DND-41 (cell line): Measurements from ENCODE around the gene COL8A1.

Source experiments
- ATAC-seq: fragments of 200-7000 bp; cut with Tn5 transposase; 3 replicates; pipeline ENCODE4 v1.9.1; 2021; ENCODE audit warnings: low read depth; ENCODE audit not compliant: insufficient read depth
- DNase-seq: peaks from one replicate; pipeline ENCODE4 v3.0.0-alpha.2; 2020
- H2AFZ ChIP-seq: 2 replicates; pipeline ENCODE4 v1.6.0; 2012; ENCODE audit warnings: low read depth, low read length
- H3K27ac ChIP-seq: 2 replicates; pipeline ENCODE4 v1.5.1; 2012; ENCODE audit warnings: low read length, inconsistent platforms
- H3K27me3 ChIP-seq: fragments of 200-600 bp; sonication (generic); 2 replicates; pipeline ENCODE4 v1.6.0; 2012; ENCODE audit warnings: low read length, mild to moderate bottlenecking, inconsistent platforms; ENCODE audit not compliant: insufficient read depth, poor library complexity
- H3K36me3 ChIP-seq: 2 replicates; pipeline ENCODE4 v1.5.1; 2012; ENCODE audit warnings: low read length, inconsistent platforms; ENCODE audit not compliant: insufficient read depth
- H3K4me1 ChIP-seq: 2 replicates; pipeline ENCODE4 v1.5.1; 2012; ENCODE audit warnings: mild to moderate bottlenecking, low read length; ENCODE audit not compliant: insufficient read depth
- H3K4me2 ChIP-seq: 2 replicates; pipeline ENCODE4 v1.6.0; 2012; ENCODE audit warnings: mild to moderate bottlenecking, moderate library complexity, low read length, inconsistent platforms; ENCODE audit not compliant: insufficient read depth
- H3K4me3 ChIP-seq, 2 experiments: fragments of 200-600 bp in 1 of 2; shearing (Covaris generic) in 1 of 2; 2 replicates each; pipeline ENCODE4 v1.5.1; 2012 to 2016; ENCODE audit warnings: inconsistent platforms in 2 of 2, low read length in 2 of 2, mild to moderate bottlenecking in 2 of 2, low read depth in 1 of 2, moderate library complexity in 1 of 2
- H3K79me2 ChIP-seq: 2 replicates; pipeline ENCODE4 v1.6.0; 2012; ENCODE audit warnings: low read length, inconsistent platforms; ENCODE audit not compliant: insufficient read depth
- H3K9ac ChIP-seq: 2 replicates; pipeline ENCODE4 v1.6.0; 2012; ENCODE audit warnings: low read depth, mild to moderate bottlenecking, inconsistent platforms, low read length, moderate library complexity
- H3K9me3 ChIP-seq: 2 replicates; pipeline ENCODE4 v1.5.1; 2012; ENCODE audit warnings: low read length, moderate library complexity, mild to moderate bottlenecking, inconsistent platforms; ENCODE audit not compliant: insufficient read depth, severe bottlenecking
- H4K20me1 ChIP-seq: 2 replicates; pipeline ENCODE4 v1.6.0; 2012; ENCODE audit warnings: low read length; ENCODE audit not compliant: insufficient read depth
- CTCF ChIP-seq: IDR thresholded peaks from 2 replicates; pipeline ENCODE4 v1.5.1; 2012; ENCODE audit warnings: borderline replicate concordance, low read length, moderate library complexity, mild to moderate bottlenecking; ENCODE audit not compliant: poor library complexity, severe bottlenecking; ENCODE audit errors: extremely low read depth
- EZH2 ChIP-seq: IDR thresholded peaks from 3 replicates; pipeline ENCODE4 v1.6.1; 2012; ENCODE audit warnings: borderline replicate concordance, low read depth, mild to moderate bottlenecking, moderate library complexity, low read length, inconsistent platforms; ENCODE audit not compliant: severe bottlenecking

The COL8A1 gene

GRCh38 chr3:99817437-99818240 lies 179.2 kb downstream of the COL8A1 start, which contains the start of gene CMSS1:
CMSS1 (plus strand) TSS chr3:99817862.
- H3K9me3 ChIP-seq: no peaks in the 10 kb centered on the region
- peak within 1 kb of the TSS; percentile 77 for H3K4me2 ChIP-seq
- H3K27me3 ChIP-seq: no peaks in the 10 kb centered on the region
- peaks cover 23% of the 10 kb centered on the region for H3K4me1 ChIP-seq
- peak within 1 kb of the TSS; percentile 59 for H3K9ac ChIP-seq
- peak; percentile 86 for DNase-seq
- peak within 1 kb of the TSS; percentile 75 for H3K27ac ChIP-seq
- TF ChIP-seq EZH2 (no peak), CTCF (no peak)
- H2AFZ ChIP-seq: peak within 1 kb of the TSS; percentile 66
- ATAC-seq: peak; percentile 93
- H3K4me3 ChIP-seq: peak within 1 kb of the TSS; percentile 68 to 69
- H3K36me3 ChIP-seq: no peaks in the 10 kb centered on the region
- H3K79me2 ChIP-seq: peaks cover 22% of the 10 kb centered on the region
- no peaks in the 10 kb centered on the region for H4K20me1 ChIP-seq

- peak overlapping the region; percentile 77 for H3K4me2 ChIP-seq
- peak overlapping the region in 1 of 2 experiments; percentile 69; a peak in 3 of 4 replicates for H3K4me3 ChIP-seq
- H3K27me3 ChIP-seq: no peaks in the 10 kb centered on the region
- H3K9ac ChIP-seq: peak overlapping the region; percentile 59; the same call in 1 of the 2 replicates
- peaks cover 22% of the 10 kb centered on the region for H3K79me2 ChIP-seq
- H3K36me3 ChIP-seq: no peaks in the 10 kb centered on the region
- no peak overlapping the region for H3K27ac ChIP-seq
- ATAC-seq (no peak), DNase-seq (no peak)
- TF ChIP-seq CTCF (no peak), EZH2 (no peak)
- H3K9me3 ChIP-seq: no peaks in the 10 kb centered on the region
- H3K4me1 ChIP-seq: peaks cover 23% of the 10 kb centered on the region
- H4K20me1 ChIP-seq: no peaks in the 10 kb centered on the region
- no peak overlapping the region for H2AFZ ChIP-seq
These were observed 180.4 kb downstream of the COL8A1 start for GRCh38 chr3:99818818-99819217.

- H3K79me2 ChIP-seq: peaks cover 12% of the 10 kb centered on the region
- H3K4me3 ChIP-seq: no peak overlapping the region
These were observed 185.6 kb downstream of the COL8A1 start for GRCh38 chr3:99823723-99824711.

More at GRCh38 chr3:99823723-99824711, 185.6 kb downstream of the COL8A1 start:
- no peak for TF ChIP-seq EZH2
- TF ChIP-seq CTCF: no peak
- Histone ChIP-seq H3K4me1 (peaks cover 5% of the 10 kb centered on the region; the same call in 1 of the 2 replicates), H3K36me3 (no peaks in the 10 kb centered on the region), H2AFZ (no peak overlapping the region), H3K9me3 (no peaks in the 10 kb centered on the region), H3K4me2 (no peak overlapping the region), H4K20me1 (no peaks in the 10 kb centered on the region), H3K27me3 (no peaks in the 10 kb centered on the region), H3K27ac (no peak overlapping the region), H3K9ac (no peak overlapping the region)
- ATAC-seq (no peak), DNase-seq (no peak)
